ENCODE data around the gene ARSG. TPM values are rescaled to one million over a fixed set of nuclear protein-coding genes. Genes with fewer than 3 reads are reported as not detected.

The ARSG gene
- polyA plus RNA-seq, 3 donors from 2014 or later: 15.0 to 18.7 (median 15.3) TPM

- peak overlapping the region in 1 of 5 donors; percentile 33 for H3K4me3 Mint-ChIP-seq
- H3K27ac Mint-ChIP-seq: peak overlapping the region; percentile 81 to 90 (median 86)
- peaks cover 11 to 29% (median 11%) of the 10 kb centered on the region in 3 donors for H3K36me3 Mint-ChIP-seq
- no peak for DNase-seq
- peaks cover 52 to 56% of the 10 kb centered on the region in 2 donors for H3K4me1 Mint-ChIP-seq
- no peaks in the 10 kb centered on the region for H3K9me3 Mint-ChIP-seq
- peaks cover 2 to 11% (median 8%) of the 10 kb centered on the region in 3 donors for H3K27me3 Mint-ChIP-seq (ENCODE audit: low read depth in 3 of 3)
Observed at GRCh38 chr17:68441070-68441770, 149.9 kb downstream of the ARSG start.

DNA sequence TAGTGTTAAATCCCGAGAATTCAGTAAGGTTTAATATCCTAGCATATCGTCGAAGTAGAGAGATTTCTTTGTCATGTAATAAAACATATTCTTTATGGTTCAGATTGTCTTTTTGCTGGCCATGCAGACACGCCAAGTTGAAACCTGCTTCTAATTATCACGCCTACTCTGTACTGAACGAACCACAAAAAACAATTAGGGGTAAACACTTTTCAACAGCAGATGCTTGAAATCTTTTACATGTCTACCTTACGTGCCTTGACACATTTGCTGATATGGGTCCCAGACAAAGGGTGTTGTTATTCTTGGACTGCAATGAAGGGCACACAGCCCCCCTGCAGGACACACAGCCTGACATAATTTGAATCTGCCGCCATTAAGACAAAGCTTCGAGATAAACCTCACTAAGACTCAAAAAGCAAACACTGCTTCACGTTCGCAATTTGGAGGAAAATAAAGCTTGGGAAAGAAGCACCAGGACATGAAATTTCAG, 152.7 kb downstream of the ARSG start:
- no peak for DNase-seq
- Mint-ChIP-seq H3K36me3 (peaks cover 13 to 44% (median 22%) of the 10 kb centered on the region in 3 donors), H3K27ac (peak overlapping the region in 2 of 6 donors; percentile 39 to 40)

DNA sequence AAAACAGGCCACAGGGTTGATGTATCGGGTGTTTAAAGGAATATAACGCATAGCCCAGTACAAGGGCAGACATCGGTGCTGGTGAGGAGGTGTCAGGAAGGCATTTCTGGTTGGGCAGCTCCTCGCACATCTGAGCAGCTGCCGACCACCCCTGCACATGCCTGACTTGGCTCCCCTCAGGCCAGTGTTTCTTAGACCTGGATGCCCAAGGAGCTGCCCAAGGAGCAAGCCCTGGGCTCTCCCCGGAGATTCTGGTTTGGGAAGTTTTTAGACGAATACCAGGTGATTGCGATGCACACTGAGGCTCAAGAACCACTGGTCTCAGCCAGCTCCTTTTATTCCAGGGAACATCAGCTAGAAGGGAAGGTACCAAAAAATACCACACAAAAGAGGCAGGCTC, 154.4 kb downstream of the ARSG start:
- no peak for DNase-seq
- Mint-ChIP-seq H3K4me3 (no peak overlapping the region), H3K27me3 (ENCODE audit: low read depth in 3 of 3) (peaks cover 0 to 2% (median 0%) of the 10 kb centered on the region in 3 donors), H3K4me1 (peaks cover 12 to 16% of the 10 kb centered on the region in 2 donors), H3K27ac (peak overlapping the region in 1 of 6 donors; percentile 72), H3K9me3 (no peaks in the 10 kb centered on the region), H3K36me3 (peaks cover 18 to 50% (median 32%) of the 10 kb centered on the region in 3 donors)

More for the DNA sequence above, 152.7 kb downstream of the ARSG start:
- H3K4me3 Mint-ChIP-seq: no peak overlapping the region
- no peaks in the 10 kb centered on the region for H3K9me3 Mint-ChIP-seq
- H3K27me3 Mint-ChIP-seq (ENCODE audit: low read depth in 3 of 3): peaks cover 0 to 2% (median 0%) of the 10 kb centered on the region in 3 donors
- H3K4me1 Mint-ChIP-seq: peaks cover 24 to 28% of the 10 kb centered on the region in 2 donors

DNA sequence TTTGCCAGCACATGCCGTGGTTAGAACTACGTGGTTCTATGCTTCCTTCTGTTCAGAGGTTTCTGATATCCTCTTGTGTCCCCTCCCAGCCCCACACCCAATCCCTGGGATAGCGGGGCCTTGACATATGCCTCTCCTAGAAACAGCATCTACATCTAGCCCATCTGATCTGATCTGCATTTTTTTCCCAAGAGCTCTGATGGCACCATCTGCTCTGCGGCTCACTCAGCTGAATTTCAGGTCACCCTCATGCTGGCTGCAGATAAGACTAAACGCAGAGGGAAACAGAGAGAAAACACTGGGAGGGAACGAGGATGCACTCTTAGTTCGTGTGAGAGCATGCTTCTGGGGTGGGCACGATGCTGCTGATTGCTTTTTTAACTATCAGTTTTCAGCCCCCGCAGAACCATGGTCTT, 155.3 kb downstream of the ARSG start:
- Mint-ChIP-seq H3K27ac (peak overlapping the region in 1 of 6 donors; percentile 40), H3K27me3 (ENCODE audit: low read depth in 3 of 3) (peaks cover 0 to 2% (median 0%) of the 10 kb centered on the region in 3 donors), H3K4me1 (peaks cover 3 to 7% of the 10 kb centered on the region in 2 donors), H3K9me3 (no peaks in the 10 kb centered on the region), H3K4me3 (no peak overlapping the region), H3K36me3 (peaks cover 19 to 50% (median 36%) of the 10 kb centered on the region in 3 donors)
- no peak for DNase-seq

- peaks cover 15 to 51% (median 38%) of the 10 kb centered on the region in 3 donors for H3K36me3 Mint-ChIP-seq
- H3K27me3 Mint-ChIP-seq (ENCODE audit: low read depth in 3 of 3): peaks cover 0 to 2% (median 0%) of the 10 kb centered on the region in 3 donors
- H3K4me1 Mint-ChIP-seq: peaks cover 12 to 14% of the 10 kb centered on the region in 2 donors
- no peak for DNase-seq
- H3K27ac Mint-ChIP-seq: peak overlapping the region in 1 of 6 donors; percentile 39
- H3K9me3 Mint-ChIP-seq: no peaks in the 10 kb centered on the region
- H3K4me3 Mint-ChIP-seq: no peak overlapping the region
Observed at GRCh38 chr17:68449021-68449739, 157.9 kb downstream of the ARSG start.

- H3K4me3 Mint-ChIP-seq: no peak overlapping the region
- H3K27me3 Mint-ChIP-seq (ENCODE audit: low read depth in 3 of 3): no peaks in the 10 kb centered on the region
- DNase-seq: no peak
- H3K4me1 Mint-ChIP-seq: peaks cover 23 to 24% of the 10 kb centered on the region in 2 donors
- H3K36me3 Mint-ChIP-seq: peaks cover 13 to 50% (median 38%) of the 10 kb centered on the region in 3 donors
- H3K27ac Mint-ChIP-seq: no peak overlapping the region
- no peaks in the 10 kb centered on the region for H3K9me3 Mint-ChIP-seq
Observed at GRCh38 chr17:68450391-68450790, 159.1 kb downstream of the ARSG start.

- Mint-ChIP-seq H3K36me3 (peaks cover 13 to 45% (median 38%) of the 10 kb centered on the region in 3 donors), H3K4me1 (peaks cover 24 to 28% of the 10 kb centered on the region in 2 donors), H3K27me3 (ENCODE audit: low read depth in 3 of 3) (no peaks in the 10 kb centered on the region), H3K9me3 (no peaks in the 10 kb centered on the region), H3K4me3 (no peak overlapping the region), H3K27ac (no peak overlapping the region)
- no peak for DNase-seq
Observed at GRCh38 chr17:68450801-68451200, 159.5 kb downstream of the ARSG start.

GRCh38 chr17:68451670-68452354, 160.5 kb downstream of the ARSG start:
- Mint-ChIP-seq H3K9me3 (no peaks in the 10 kb centered on the region), H3K4me3 (no peak overlapping the region), H3K36me3 (peaks cover 13 to 40% (median 33%) of the 10 kb centered on the region in 3 donors), H3K27me3 (ENCODE audit: low read depth in 3 of 3) (peaks cover 0 to 6% (median 3%) of the 10 kb centered on the region in 3 donors), H3K27ac (no peak overlapping the region), H3K4me1 (peaks cover 34 to 38% of the 10 kb centered on the region in 2 donors)
- no peak for DNase-seq

GRCh38 chr17:68452724-68453290, 161.5 kb downstream of the ARSG start:
- Mint-ChIP-seq H3K36me3 (peaks cover 10 to 37% (median 30%) of the 10 kb centered on the region in 3 donors), H3K27ac (peak overlapping the region in 3 of 6 donors; percentile 8 to 62 (median 51)), H3K9me3 (no peaks in the 10 kb centered on the region), H3K4me3 (no peak overlapping the region), H3K4me1 (peaks cover 39 to 43% of the 10 kb centered on the region in 2 donors), H3K27me3 (ENCODE audit: low read depth in 3 of 3) (peaks cover 2 to 10% (median 4%) of the 10 kb centered on the region in 3 donors)
- no peak for DNase-seq

DNA sequence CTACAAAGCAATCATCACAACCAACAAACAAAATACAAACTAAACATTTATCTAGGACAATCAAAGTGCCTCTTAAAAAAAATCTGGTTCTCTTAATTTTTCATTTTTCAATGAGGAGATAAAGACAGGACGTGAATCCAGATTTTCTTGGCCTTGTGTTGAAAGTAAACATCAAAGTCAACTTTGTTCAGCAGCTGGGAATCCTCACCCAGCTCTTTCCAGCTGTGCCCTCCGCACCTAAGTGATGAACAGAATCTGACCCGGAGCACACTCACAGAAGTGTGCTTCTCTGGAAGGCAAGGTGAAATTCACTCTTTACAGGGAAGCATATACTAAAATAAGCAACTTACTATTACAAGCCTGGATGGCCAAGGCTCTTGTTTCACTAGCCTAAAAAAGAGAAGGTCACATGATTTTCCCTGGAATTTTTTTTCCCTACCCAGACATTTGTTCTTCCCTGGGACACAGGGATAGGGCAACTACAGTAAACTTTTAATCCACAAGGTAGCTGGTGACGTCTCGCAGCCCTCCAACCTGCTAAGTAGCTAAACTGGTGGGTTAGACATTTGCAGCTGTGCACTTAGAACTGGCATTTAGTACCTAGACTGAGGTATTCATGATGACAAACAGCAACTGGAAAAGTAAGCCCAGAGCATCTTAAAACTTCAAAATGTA, 162.8 kb downstream of the ARSG start:
- Mint-ChIP-seq H3K4me3 (peak overlapping the region in 1 of 5 donors; percentile 19), H3K9me3 (no peaks in the 10 kb centered on the region), H3K36me3 (peaks cover 10 to 26% (median 25%) of the 10 kb centered on the region in 3 donors), H3K27ac (peak overlapping the region in 2 of 6 donors; percentile 15 to 21), H3K27me3 (ENCODE audit: low read depth in 3 of 3) (peaks cover 2 to 17% (median 4%) of the 10 kb centered on the region in 3 donors), H3K4me1 (peaks cover 51 to 56% of the 10 kb centered on the region in 2 donors)
- DNase-seq: no peak

DNA sequence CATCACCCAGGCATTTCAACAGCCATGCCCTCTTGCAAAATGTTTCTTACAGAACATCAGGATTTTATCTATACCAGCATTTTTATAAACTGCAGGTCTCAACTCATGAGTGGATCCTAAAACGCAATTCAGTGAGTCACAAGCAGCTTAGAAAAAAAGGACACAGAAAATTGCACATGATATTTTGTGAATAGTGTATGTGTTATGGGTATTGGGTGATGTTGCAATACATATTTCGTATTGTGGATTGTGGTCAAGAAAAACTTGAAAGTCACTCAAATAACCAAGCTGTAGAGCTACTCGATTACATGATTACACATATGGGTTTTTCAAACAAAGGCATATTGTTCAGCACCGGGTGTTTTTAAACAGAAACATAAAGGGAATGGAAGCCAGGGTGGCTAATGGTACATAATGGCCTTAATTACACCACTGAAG, 164.6 kb downstream of the ARSG start:
- Mint-ChIP-seq H3K27ac (peak overlapping the region; percentile 69 to 96 (median 92)), H3K4me3 (peak overlapping the region; percentile 87 to 93 (median 90)), H3K36me3 (peaks cover 5 to 14% (median 13%) of the 10 kb centered on the region in 3 donors), H3K9me3 (no peaks in the 10 kb centered on the region), H3K27me3 (ENCODE audit: low read depth in 3 of 3) (peaks cover 6 to 17% (median 9%) of the 10 kb centered on the region in 3 donors), H3K4me1 (peaks cover 68 to 74% of the 10 kb centered on the region in 2 donors)
- peak in 1 of 3 donors; percentile 34 for DNase-seq

DNA sequence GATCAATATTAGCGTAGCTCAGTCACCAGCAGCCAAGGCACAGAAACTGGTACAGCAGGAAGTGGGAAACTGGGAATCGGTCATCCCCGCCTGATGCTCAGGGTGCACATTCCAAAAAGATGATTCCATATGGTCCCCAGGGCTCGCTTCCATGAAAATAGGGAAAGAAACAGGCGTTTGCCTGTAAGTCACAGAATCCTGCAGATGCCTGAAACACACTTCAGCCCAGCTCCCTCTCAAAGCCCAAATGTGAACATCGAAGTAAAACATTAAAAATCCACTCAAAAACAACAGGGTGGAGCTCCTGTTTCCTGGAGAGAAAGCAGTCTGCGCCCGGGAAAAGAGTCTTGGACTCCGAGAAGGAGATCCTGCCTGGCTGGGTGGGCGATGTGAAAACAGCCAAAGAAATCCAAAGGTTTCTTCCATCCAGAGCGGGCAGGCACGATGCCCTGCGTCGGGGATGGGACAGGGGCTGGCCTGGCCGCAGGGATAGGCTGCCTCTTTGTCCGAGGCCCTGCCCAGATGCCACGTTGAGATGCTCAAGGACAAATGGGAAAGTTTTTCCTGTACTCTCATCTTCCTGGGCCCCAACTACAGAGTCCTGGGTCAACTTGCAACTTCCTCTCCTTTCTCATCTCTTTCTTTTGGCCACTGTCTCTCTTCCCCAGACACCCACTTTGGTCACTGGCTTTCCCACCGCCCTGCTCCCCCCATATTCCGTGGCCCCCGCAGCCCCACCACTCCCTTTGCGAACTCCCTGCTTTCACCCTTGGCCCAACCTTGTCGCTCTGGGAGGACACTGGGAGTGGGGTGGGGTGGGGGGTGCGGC, 165.3 kb downstream of the ARSG start:
- no peaks in the 10 kb centered on the region for H3K9me3 Mint-ChIP-seq
- no peak for DNase-seq
- H3K27ac Mint-ChIP-seq: peak overlapping the region; percentile 69 to 96 (median 92)
- H3K27me3 Mint-ChIP-seq (ENCODE audit: low read depth in 3 of 3): peaks cover 6 to 20% (median 9%) of the 10 kb centered on the region in 3 donors
- peaks cover 74 to 80% of the 10 kb centered on the region in 2 donors for H3K4me1 Mint-ChIP-seq
- peaks cover 2 to 11% (median 10%) of the 10 kb centered on the region in 3 donors for H3K36me3 Mint-ChIP-seq
- peak overlapping the region; percentile 87 to 93 (median 90) for H3K4me3 Mint-ChIP-seq

All from immature natural killer cell (primary cell).